ENCODE measurements around the gene RILP.

Gene RILP

DNA sequence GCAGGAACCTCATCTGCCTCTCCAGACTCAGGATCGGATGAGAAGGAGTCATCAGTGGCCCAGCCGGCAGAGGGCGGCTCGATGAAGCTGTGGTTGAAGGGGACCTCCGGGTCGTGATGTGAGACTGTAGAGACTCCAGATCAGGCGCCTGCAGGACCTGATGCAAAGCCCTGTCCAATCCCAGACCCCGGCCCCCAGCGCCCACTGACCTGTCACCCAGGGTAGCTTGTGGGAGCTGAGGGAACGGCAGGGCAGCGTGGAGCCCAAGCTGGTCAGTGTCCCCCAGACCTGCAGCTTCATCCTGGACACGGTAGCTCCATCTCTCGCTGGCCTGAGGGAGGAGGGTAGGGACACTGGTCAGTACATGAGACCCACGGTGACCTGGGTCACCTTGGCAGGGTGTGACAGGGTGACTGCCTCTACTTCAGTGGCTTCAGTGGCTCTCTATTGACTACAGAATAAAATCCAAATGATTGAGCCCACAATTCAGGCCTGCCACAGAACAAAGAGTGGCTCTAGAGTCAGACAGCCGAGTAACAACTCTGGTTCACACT, 12.9 kb downstream of the RILP start:
- Histone ChIP-seq H3K4me1 (ENCODE audit: low read length) (peaks cover 1% of the 10 kb centered on the region), H3K79me2 (ENCODE audit: low read length) (no peaks in the 10 kb centered on the region), H3K36me3 (replicated peaks; ENCODE audit: low read depth, low read length) (no peaks in the 10 kb centered on the region), H2AFZ (ENCODE audit: low read depth, low read length) (no peak overlapping the region), H3K4me2 (ENCODE audit: low read length) (no peak overlapping the region), H3K27me3 (ENCODE audit: low read depth, low read length) (peaks cover 1% of the 10 kb centered on the region), H3K27ac (ENCODE audit: low read length) (no peak overlapping the region), H3K4me3 (ENCODE audit: low read length) (no peak overlapping the region), H3K9ac (ENCODE audit: low read length) (no peak overlapping the region), H4K20me1 (ENCODE audit: insufficient read depth, low read length) (no peaks in the 10 kb centered on the region), H3K9me3 (ENCODE audit: insufficient read depth, low read length) (no peaks in the 10 kb centered on the region)
- TF ChIP-seq, protein P1, sequence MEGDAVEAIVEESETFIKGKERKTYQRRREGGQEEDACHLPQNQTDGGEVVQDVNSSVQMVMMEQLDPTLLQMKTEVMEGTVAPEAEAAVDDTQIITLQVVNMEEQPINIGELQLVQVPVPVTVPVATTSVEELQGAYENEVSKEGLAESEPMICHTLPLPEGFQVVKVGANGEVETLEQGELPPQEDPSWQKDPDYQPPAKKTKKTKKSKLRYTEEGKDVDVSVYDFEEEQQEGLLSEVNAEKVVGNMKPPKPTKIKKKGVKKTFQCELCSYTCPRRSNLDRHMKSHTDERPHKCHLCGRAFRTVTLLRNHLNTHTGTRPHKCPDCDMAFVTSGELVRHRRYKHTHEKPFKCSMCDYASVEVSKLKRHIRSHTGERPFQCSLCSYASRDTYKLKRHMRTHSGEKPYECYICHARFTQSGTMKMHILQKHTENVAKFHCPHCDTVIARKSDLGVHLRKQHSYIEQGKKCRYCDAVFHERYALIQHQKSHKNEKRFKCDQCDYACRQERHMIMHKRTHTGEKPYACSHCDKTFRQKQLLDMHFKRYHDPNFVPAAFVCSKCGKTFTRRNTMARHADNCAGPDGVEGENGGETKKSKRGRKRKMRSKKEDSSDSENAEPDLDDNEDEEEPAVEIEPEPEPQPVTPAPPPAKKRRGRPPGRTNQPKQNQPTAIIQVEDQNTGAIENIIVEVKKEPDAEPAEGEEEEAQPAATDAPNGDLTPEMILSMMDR (IDR thresholded peaks at IDR 0.05; ENCODE audit: low read depth, low read length): no peak
- TF ChIP-seq EZH2phosphoT487 (IDR thresholded peaks at IDR 0.05; ENCODE audit: low read depth): no peak

DNA sequence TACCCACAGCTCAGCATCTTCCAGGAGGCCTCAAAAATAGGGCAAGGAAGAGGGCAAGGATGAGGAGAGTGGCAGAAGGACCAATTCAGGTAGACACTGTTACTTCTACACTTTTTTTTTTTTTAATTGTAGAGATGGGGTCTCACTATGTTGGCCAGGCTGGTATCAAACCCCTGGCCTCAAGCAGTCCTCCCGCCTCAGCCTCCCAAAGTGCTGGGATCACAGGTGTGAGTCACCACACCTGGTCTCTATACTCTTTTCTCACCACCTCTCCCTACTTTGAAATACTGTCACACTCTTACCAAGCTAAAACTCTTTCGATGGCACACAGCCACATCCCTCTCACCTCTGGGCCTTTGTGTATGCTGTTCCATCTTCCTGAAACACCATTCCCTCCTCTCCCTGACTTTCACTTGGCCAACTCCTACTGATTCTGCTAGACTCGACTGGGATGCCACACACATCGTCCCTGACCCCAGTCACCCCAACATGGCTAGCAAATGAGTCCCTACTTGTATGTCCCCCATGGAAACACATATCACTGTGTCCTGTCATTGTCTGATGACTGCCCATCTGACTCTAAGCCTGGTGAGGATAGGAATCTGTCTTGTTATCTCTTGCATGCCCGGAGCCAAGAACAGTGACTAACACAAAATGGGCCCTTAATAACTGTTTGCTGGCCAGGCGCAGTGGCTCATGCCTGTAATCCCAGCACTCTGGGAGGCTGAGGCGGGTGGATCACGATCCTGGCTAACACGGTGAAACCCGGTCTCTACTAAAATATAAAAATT, 13.8 kb downstream of the RILP start:
- H3K79me2 ChIP-seq (ENCODE audit: low read length): no peaks in the 10 kb centered on the region
- no peak overlapping the region for H3K27ac ChIP-seq (ENCODE audit: low read length)
- peaks cover 7% of the 10 kb centered on the region for H3K4me1 ChIP-seq (ENCODE audit: low read length)
- no peaks in the 10 kb centered on the region for H3K9me3 ChIP-seq (ENCODE audit: insufficient read depth, low read length)
- H3K4me2 ChIP-seq (ENCODE audit: low read length): no peak overlapping the region
- no peak overlapping the region for H3K4me3 ChIP-seq (ENCODE audit: low read length)
- H4K20me1 ChIP-seq (ENCODE audit: insufficient read depth, low read length): no peaks in the 10 kb centered on the region
- H3K9ac ChIP-seq (ENCODE audit: low read length): no peak overlapping the region
- TF ChIP-seq EZH2phosphoT487 (IDR thresholded peaks at IDR 0.05; ENCODE audit: low read depth): no peak
- TF ChIP-seq, protein P1 (IDR thresholded peaks at IDR 0.05; ENCODE audit: low read depth, low read length): no peak
- H2AFZ ChIP-seq (ENCODE audit: low read depth, low read length): no peak overlapping the region
- H3K36me3 ChIP-seq (replicated peaks; ENCODE audit: low read depth, low read length): no peaks in the 10 kb centered on the region
- H3K27me3 ChIP-seq (ENCODE audit: low read depth, low read length): peaks cover 3% of the 10 kb centered on the region

DNA sequence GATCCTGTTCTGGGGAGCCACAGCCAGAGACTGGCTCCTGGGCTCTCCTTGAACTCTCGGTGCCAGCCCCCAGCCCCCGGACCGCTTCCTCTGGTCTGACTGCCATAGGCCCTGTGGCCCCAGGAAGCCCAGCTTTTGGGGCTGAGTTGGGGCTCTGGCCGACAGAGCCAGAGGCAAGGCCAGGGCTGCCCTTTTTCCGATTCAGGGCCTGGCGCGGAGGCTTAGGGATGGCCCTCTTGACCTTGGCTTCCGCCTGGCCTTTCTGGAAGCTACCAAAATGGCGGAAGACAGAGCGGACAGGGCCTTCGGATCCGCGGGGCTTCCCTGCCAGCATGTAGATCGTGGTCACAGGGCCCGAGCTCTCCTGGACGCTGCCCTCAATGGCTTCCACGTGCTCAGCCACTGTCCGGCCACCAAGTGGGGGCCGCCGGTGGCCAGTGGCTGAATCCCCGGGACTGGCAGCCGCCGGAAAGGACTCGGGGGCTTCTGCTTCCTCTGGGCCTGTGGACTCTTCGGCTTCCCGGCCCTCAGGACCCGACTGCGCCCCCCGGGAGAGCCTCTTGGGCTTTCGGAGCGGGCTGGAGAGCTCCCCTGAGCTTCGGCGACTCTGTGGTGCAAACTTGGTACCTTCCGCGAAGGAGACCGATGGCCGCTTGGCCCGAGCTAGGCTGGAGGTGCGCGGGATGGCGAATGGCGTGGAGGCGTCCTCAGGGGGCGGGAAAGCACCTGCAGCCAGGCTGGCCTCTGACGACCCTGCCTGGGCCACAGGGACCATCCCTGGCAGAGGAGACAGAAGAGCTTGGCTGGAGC, 14.6 kb downstream of the RILP start:
- no peaks in the 10 kb centered on the region for H3K79me2 ChIP-seq (ENCODE audit: low read length)
- peaks cover 3% of the 10 kb centered on the region for H3K27me3 ChIP-seq (ENCODE audit: low read depth, low read length)
- no peak overlapping the region for H2AFZ ChIP-seq (ENCODE audit: low read depth, low read length)
- TF ChIP-seq, protein P1 (IDR thresholded peaks at IDR 0.05; ENCODE audit: low read depth, low read length): no peak
- TF ChIP-seq EZH2phosphoT487 (IDR thresholded peaks at IDR 0.05; ENCODE audit: low read depth): no peak
- H3K27ac ChIP-seq (ENCODE audit: low read length): no peak overlapping the region
- no peak overlapping the region for H3K4me3 ChIP-seq (ENCODE audit: low read length)
- H3K4me2 ChIP-seq (ENCODE audit: low read length): no peak overlapping the region
- no peaks in the 10 kb centered on the region for H3K36me3 ChIP-seq (replicated peaks; ENCODE audit: low read depth, low read length)
- H3K4me1 ChIP-seq (ENCODE audit: low read length): peaks cover 16% of the 10 kb centered on the region
- H4K20me1 ChIP-seq (ENCODE audit: insufficient read depth, low read length): no peaks in the 10 kb centered on the region
- no peaks in the 10 kb centered on the region for H3K9me3 ChIP-seq (ENCODE audit: insufficient read depth, low read length)
- H3K9ac ChIP-seq (ENCODE audit: low read length): no peak overlapping the region

DNA sequence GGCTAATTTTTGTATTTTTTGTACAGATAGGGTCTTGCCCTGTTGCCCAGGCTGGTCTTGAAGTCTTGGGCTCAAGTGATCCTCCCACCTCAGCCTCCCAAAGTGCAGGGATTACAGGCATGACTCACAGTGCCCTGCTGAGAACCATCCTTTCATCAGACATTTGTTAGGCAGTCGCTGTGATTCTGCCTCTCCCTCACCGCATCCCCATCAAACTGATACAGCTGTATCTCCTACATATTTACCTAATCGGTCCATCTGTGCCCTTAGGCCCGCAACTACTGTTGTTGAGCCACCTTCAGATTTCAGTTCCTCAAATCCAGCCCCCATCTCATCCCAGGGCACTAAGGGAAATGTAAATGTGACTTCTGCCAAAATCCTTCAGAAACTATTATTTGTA, 19.0 kb downstream of the RILP start:
- no peak overlapping the region for H2AFZ ChIP-seq (ENCODE audit: low read depth, low read length)
- H3K79me2 ChIP-seq (ENCODE audit: low read length): no peaks in the 10 kb centered on the region
- no peaks in the 10 kb centered on the region for H3K36me3 ChIP-seq (replicated peaks; ENCODE audit: low read depth, low read length)
- no peak overlapping the region for H3K9ac ChIP-seq (ENCODE audit: low read length)
- H3K4me3 ChIP-seq (ENCODE audit: low read length): no peak overlapping the region
- no peaks in the 10 kb centered on the region for H3K9me3 ChIP-seq (ENCODE audit: insufficient read depth, low read length)
- peaks cover 25% of the 10 kb centered on the region for H3K4me1 ChIP-seq (ENCODE audit: low read length)
- TF ChIP-seq EZH2phosphoT487 (IDR thresholded peaks at IDR 0.05; ENCODE audit: low read depth): no peak
- TF ChIP-seq, protein P1 (IDR thresholded peaks at IDR 0.05; ENCODE audit: low read depth, low read length): no peak
- no peak overlapping the region for H3K27ac ChIP-seq (ENCODE audit: low read length)
- H4K20me1 ChIP-seq (ENCODE audit: insufficient read depth, low read length): no peaks in the 10 kb centered on the region
- peak overlapping the region; percentile 22; the same call in 1 of the 2 replicates for H3K4me2 ChIP-seq (ENCODE audit: low read length)
- peaks cover 3% of the 10 kb centered on the region for H3K27me3 ChIP-seq (ENCODE audit: low read depth, low read length)
